Cardiac muscle cell (in vitro differentiated cells and primary cell): ENCODE results near the gene CPSF4. TPM values are rescaled to one million over a fixed set of nuclear protein-coding genes. Genes with fewer than 3 reads are reported as not detected.

ENCODE experiments used
- DNase-seq, 2 donors: peaks; one replicate each; pipeline versions ENCODE4 v3.0.0 to v3.0.0-alpha.2; 2010 to 2017; ENCODE audit warnings: low read depth in 1 of 2, low spot score in 1 of 2
- H3K27ac ChIP-seq: fragments of 200-600 bp; sonication (generic); 2 replicates; pipeline ENCODE4 v1.5.1; 2016
- H3K27me3 ChIP-seq: fragments of 200-600 bp; sonication (generic); 2 replicates; pipeline ENCODE4 v1.6.0; 2016; ENCODE audit warnings: control low read depth
- H3K36me3 ChIP-seq: fragments of 200-600 bp; sonication (generic); 2 replicates; pipeline ENCODE4 v1.5.1; 2016; ENCODE audit warnings: control low read depth
- H3K4me1 ChIP-seq: fragments of 200-600 bp; sonication (generic); 2 replicates; pipeline ENCODE4 v1.8.1; 2017; ENCODE audit warnings: low read depth, mild to moderate bottlenecking, mixed run types
- H3K4me3 ChIP-seq: fragments of 200-600 bp; sonication (generic); 2 replicates; pipeline ENCODE4 v1.5.1; 2016; ENCODE audit warnings: mild to moderate bottlenecking
- H3K9me3 ChIP-seq: fragments of 200-600 bp; sonication (generic); 2 replicates; pipeline ENCODE4 v1.5.1; 2017; ENCODE audit warnings: low read depth, mild to moderate bottlenecking, control low read depth
- CTCF ChIP-seq: IDR thresholded peaks from 2 replicates; pipeline ENCODE4 v1.5.1; 2012; ENCODE audit warnings: low read depth, mild to moderate bottlenecking, low read length
- polyA plus RNA-seq: library from polyadenylated mRNA; unstranded; fragments of >200 nt; fragmentation: Nextera tagmentation; extraction: Ambion mirVana; gene quantifications from 2 replicates; pipeline ENCODE4 v1.2.1, GENCODE V29; 2016
- total RNA-seq: library from RNA; depleted of rRNA; stranded (reverse); fragments of >200 nt; gene quantifications from 2 replicates; pipeline ENCODE4 v1.2.3, GENCODE V29; 2016

The CPSF4 gene
- total and polyA plus RNA-seq, 2 experiments from 2014 or later = 59.8 to 84.1 TPM

- H3K4me1 ChIP-seq = no peaks in the 10 kb centered on the region
- no peak for DNase-seq
- TF ChIP-seq CTCF = no peak
- peaks cover 45% of the 10 kb centered on the region for H3K36me3 ChIP-seq
- H3K27ac ChIP-seq = no peak overlapping the region
- no peak overlapping the region for H3K4me3 ChIP-seq
- H3K9me3 ChIP-seq = no peaks in the 10 kb centered on the region
- H3K27me3 ChIP-seq = no peaks in the 10 kb centered on the region
Measured at GRCh38 chr7:99453105-99453504, 14.4 kb downstream of the CPSF4 start.

GRCh38 chr7:99455874-99456273, 17.1 kb downstream of the CPSF4 start:
- Histone ChIP-seq H3K27ac (peak overlapping the region; percentile 34), H3K4me1 (peaks cover under 1% of the 10 kb centered on the region), H3K9me3 (no peaks in the 10 kb centered on the region), H3K36me3 (peaks cover 41% of the 10 kb centered on the region), H3K27me3 (no peaks in the 10 kb centered on the region), H3K4me3 (no peak overlapping the region)
- TF ChIP-seq CTCF = no peak
- no peak for DNase-seq

GRCh38 chr7:99456288-99456687, 17.5 kb downstream of the CPSF4 start:
- TF ChIP-seq CTCF = no peak
- DNase-seq = no peak
- H3K36me3 ChIP-seq = peaks cover 37% of the 10 kb centered on the region
- H3K27ac ChIP-seq = peak overlapping the region; percentile 34
- H3K27me3 ChIP-seq = no peaks in the 10 kb centered on the region
- no peaks in the 10 kb centered on the region for H3K9me3 ChIP-seq
- no peak overlapping the region for H3K4me3 ChIP-seq
- peaks cover 3% of the 10 kb centered on the region for H3K4me1 ChIP-seq

- Histone ChIP-seq H3K27ac (no peak overlapping the region), H3K27me3 (no peaks in the 10 kb centered on the region), H3K4me3 (no peak overlapping the region), H3K9me3 (no peaks in the 10 kb centered on the region), H3K4me1 (peaks cover 3% of the 10 kb centered on the region), H3K36me3 (peaks cover 37% of the 10 kb centered on the region)
- TF ChIP-seq CTCF = no peak
- DNase-seq = no peak
Measured at GRCh38 chr7:99457050-99457649, 18.4 kb downstream of the CPSF4 start.

- no peak for DNase-seq
- peaks cover 3% of the 10 kb centered on the region for H3K4me1 ChIP-seq
- H3K36me3 ChIP-seq = peaks cover 33% of the 10 kb centered on the region
- no peak for TF ChIP-seq CTCF
- no peaks in the 10 kb centered on the region for H3K27me3 ChIP-seq
- H3K9me3 ChIP-seq = no peaks in the 10 kb centered on the region
- H3K27ac ChIP-seq = peak overlapping the region; percentile 30
- no peak overlapping the region for H3K4me3 ChIP-seq
Measured at GRCh38 chr7:99457650-99458493, 19.1 kb downstream of the CPSF4 start.
